A549 (cell line): Measurements from ENCODE around the gene CPN1.

ENCODE experiments used
- CBX2 ChIP-seq: fragments of 200-600 bp; sonication (generic); IDR thresholded peaks from 2 replicates; pipeline ENCODE4 v1.6.1; 2016; ENCODE audit warnings: low read depth, mild to moderate bottlenecking, borderline replicate concordance
- CHD2 ChIP-seq: fragments of 150-350 bp; IDR thresholded peaks from 2 replicates; pipeline ENCODE4 v1.6.1; 2014; ENCODE audit warnings: low read length; ENCODE audit not compliant: partially characterized antibody
- CTCF ChIP-seq: fragments of >200 bp; sonication (Bioruptor Twin); formaldehyde crosslinking; IDR thresholded peaks from 3 replicates; pipeline ENCODE4 v1.5.1; 2016
- EP300 ChIP-seq, 2 experiments: fragments of >200 bp; sonication (Bioruptor Twin); formaldehyde crosslinking; IDR thresholded peaks; 2 replicates in 1 of 2; 3 replicates in 1 of 2; pipeline ENCODE4 v1.6.1; 2016 to 2017
- HMGXB4 ChIP-seq: fragments of 250-450 bp; sonication (Bioruptor Pico); IDR thresholded peaks from 2 replicates; pipeline ENCODE4 v1.5.0; 2021; ENCODE audit warnings: mild to moderate bottlenecking, moderate library complexity, borderline replicate concordance
- MAFK ChIP-seq: fragments of 450-650 bp; IDR thresholded peaks from 2 replicates; pipeline ENCODE4 v1.6.1; 2014; ENCODE audit not compliant: partially characterized antibody
- MAZ ChIP-seq: fragments of 150-350 bp; IDR thresholded peaks from 2 replicates; pipeline ENCODE4 v1.6.1; 2014; ENCODE audit warnings: antibody characterized with exemption, low read depth, low read length, borderline replicate concordance
- MYC ChIP-seq: IDR thresholded peaks from 2 replicates; pipeline ENCODE4 v1.6.1; 2012; ENCODE audit warnings: mild to moderate bottlenecking, inconsistent platforms, low read length, improper control_type of control experiment, borderline replicate concordance
- POLR2AphosphoS2 ChIP-seq: conservative IDR thresholded peaks from 2 replicates; pipeline ENCODE4 v1.6.1; 2012; ENCODE audit warnings: low read length, improper control_type of control experiment, inconsistent platforms
- RAD21 ChIP-seq, 2 experiments: fragments of >200 bp in 1 of 2; sonication (Bioruptor Twin) in 1 of 2; formaldehyde crosslinking in 1 of 2; IDR thresholded peaks in 1 of 2; conservative IDR thresholded peaks in 1 of 2; 2 replicates in 1 of 2; 3 replicates in 1 of 2; pipeline ENCODE4 v1.6.1; 2012 to 2018; ENCODE audit warnings: inconsistent platforms in 1 of 2
- SMC3 ChIP-seq: fragments of >200 bp; sonication (Bioruptor Twin); formaldehyde crosslinking; IDR thresholded peaks from 3 replicates; pipeline ENCODE4 v1.6.1; 2018; ENCODE audit warnings: inconsistent platforms
- TP53 ChIP-seq: fragments of 250-450 bp; sonication (Bioruptor Pico); IDR thresholded peaks from 2 replicates; pipeline ENCODE4 v1.5.0; 2021; ENCODE audit warnings: mild to moderate bottlenecking, moderate library complexity
- ZNF302 ChIP-seq: fragments of 250-450 bp; sonication (Bioruptor Pico); IDR thresholded peaks from 2 replicates; pipeline ENCODE4 v1.9.0; 2021; ENCODE audit warnings: inconsistent platforms, mild to moderate bottlenecking, moderate library complexity
- ZSCAN20 ChIP-seq: fragments of 250-450 bp; sonication (Bioruptor Pico); IDR thresholded peaks from 2 replicates; pipeline ENCODE4 v1.8.0; 2022; ENCODE audit warnings: mild to moderate bottlenecking, moderate library complexity

- TF ChIP-seq ZSCAN20 (CRISPR knock-in tag) (no peak), POLR2AphosphoS2 (no peak), CTCF (no peak), EP300 (IDR thresholded peaks at IDR 0.05) (no peak), MAZ (no peak), CHD2 (no peak), ZNF302 (CRISPR knock-in tag) (no peak), HMGXB4 (CRISPR knock-in tag) (no peak), TP53 (no peak), RAD21 (conservative IDR thresholded peaks at IDR 0.05 in 1 of 2, IDR thresholded peaks at IDR 0.05 in 1 of 2) (no peak), SMC3 (no peak), MYC (no peak), CBX2 (no peak), MAFK (no peak)
Observed at GRCh38 chr10:100013621-100014020, 68.0 kb downstream of the CPN1 start.
